Esophagus squamous epithelium (tissue), 5 donors: Measurements from ENCODE around the gene EMC6. TPM values are rescaled to one million over a fixed set of nuclear protein-coding genes. Genes with fewer than 3 reads are reported as not detected.

Experiments
- DNase-seq: peaks from one replicate; lab custom pipeline; 2025; lab: John Stamatoyannopoulos, UW
- H3K27ac ChIP-seq, 4 donors: fragments of 200-600 bp; sonication (generic); one replicate each; pipeline ENCODE4 v1.5.1; 2016 to 2019; ENCODE audit warnings: mild to moderate bottlenecking in 1 of 4
- H3K27me3 ChIP-seq, 4 donors: fragments of 200-600 bp; sonication (generic); 1 replicate in 3 of 4; 2 replicates in 1 of 4; pipeline versions ENCODE4 v1.5.1 to v1.6.0; 2017 to 2021; ENCODE audit warnings: antibody characterized with exemption in 1 of 4
- H3K36me3 ChIP-seq, 3 donors: fragments of 200-600 bp; sonication (generic); one replicate each; pipeline ENCODE4 v1.5.1; 2016 to 2019
- H3K4me1 ChIP-seq, 3 donors: fragments of 200-600 bp; sonication (generic); one replicate each; pipeline ENCODE4 v1.5.1; 2017 to 2019
- H3K4me3 ChIP-seq, 4 donors: fragments of 200-600 bp; sonication (generic); 1 replicate in 3 of 4; 2 replicates in 1 of 4; pipeline ENCODE4 v1.5.1; 2016 to 2019; ENCODE audit warnings: mild to moderate bottlenecking in 2 of 4, moderate library complexity in 1 of 4
- H3K9me3 ChIP-seq, 3 donors: fragments of 200-600 bp; sonication (generic); one replicate each; pipeline ENCODE4 v1.5.1; 2016 to 2019
- POLR2A ChIP-seq, 4 donors: fragments of 450-650 bp; IDR thresholded peaks; one replicate each; pipeline ENCODE4 v1.6.1; 2017; ENCODE audit warnings: antibody characterized with exemption in 4 of 4, mild to moderate bottlenecking in 4 of 4, moderate library complexity in 3 of 4
- WGBS, 2 donors: methylation state at CpG; one replicate each; pipeline ENCODE4 v1.1.5; 2018; 5-methylcytosine and 5-hydroxymethylcytosine counted together
- intact Hi-C: fragments of 100-400 bp; cut with DNase I; formaldehyde crosslinking; loops from one replicate; pipeline ENCODE4 v1.15.0; 2022
- total RNA-seq, 4 donors: library from RNA; depleted of rRNA; stranded (reverse); fragments of >200 nt; gene quantifications; one replicate each; pipeline ENCODE4 v1.1.0, GENCODE V29; 2016
- TF ChIP-seq, protein P1 (sequence below), 6 experiments: fragments of 450-650 bp in 4 of 6; fragments of 200-600 bp in 2 of 6; sonication (generic) in 2 of 6; IDR thresholded peaks; one replicate each; pipeline ENCODE4 v1.5.1; 2016 to 2019; ENCODE audit warnings: antibody characterized with exemption in 6 of 6, mild to moderate bottlenecking in 4 of 6, moderate library complexity in 4 of 6
- donor health status: DM: yes; HTN: yes; CAD: no.

EMC6 gene
- total RNA-seq, 4 donors from 2014 or later: 14.5 to 26.3 (median 19.0) TPM

DNA sequence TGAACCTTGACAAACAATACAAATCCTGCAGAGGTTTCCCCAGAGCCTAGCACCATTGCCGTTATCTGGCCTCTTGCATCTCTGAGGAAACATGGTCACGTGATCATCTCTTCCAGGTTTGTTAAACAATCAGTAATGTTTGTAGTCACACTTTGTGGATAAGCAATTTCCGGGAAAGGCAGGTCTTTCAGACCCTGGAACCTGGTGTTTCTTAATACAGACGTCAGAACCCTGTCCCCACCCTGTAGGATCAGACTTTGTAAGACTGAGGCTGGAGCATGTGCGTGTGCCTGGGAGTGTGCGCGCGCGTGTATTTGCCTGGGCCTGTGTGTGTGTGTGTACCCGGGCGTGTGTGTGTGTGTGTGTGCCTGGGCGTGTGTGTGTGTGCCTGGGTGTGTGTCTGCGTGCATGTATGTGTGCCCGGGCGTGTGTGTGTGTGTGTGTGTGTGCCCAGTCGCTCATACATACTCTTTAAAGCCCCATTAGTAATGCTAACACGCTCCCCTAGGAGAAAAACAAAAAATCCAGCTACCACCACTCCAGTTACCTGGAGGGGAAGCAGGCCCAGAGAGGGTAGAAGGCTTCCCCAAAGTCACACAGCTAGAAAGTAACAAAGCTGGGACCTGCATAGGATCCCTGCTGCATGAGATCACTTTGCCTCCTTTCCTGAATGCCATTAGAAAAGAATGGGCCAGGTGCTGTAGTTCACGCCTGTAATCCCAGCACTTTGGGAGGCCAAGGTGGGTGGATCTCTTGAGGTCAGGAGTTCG, 26.7 kb upstream of the EMC6 start:
- 65 to 87% methylated on average over 10 to 17 of the region's 19 CpGs for WGBS, 2 donors
- DNase-seq: no peak
- H3K4me3 ChIP-seq: no peak overlapping the region
- H3K27ac ChIP-seq: no peak overlapping the region
- H3K36me3 ChIP-seq: peaks cover 0 to 68% (median 0%) of the 10 kb centered on the region in 3 donors
- no peaks in the 10 kb centered on the region for H3K27me3 ChIP-seq
- intact Hi-C loops: no loop called here
- H3K4me1 ChIP-seq: peaks cover 8 to 11% (median 10%) of the 10 kb centered on the region in 3 donors
- TF ChIP-seq POLR2A (IDR thresholded peaks at IDR 0.05): no peak
- TF ChIP-seq, protein P1, sequence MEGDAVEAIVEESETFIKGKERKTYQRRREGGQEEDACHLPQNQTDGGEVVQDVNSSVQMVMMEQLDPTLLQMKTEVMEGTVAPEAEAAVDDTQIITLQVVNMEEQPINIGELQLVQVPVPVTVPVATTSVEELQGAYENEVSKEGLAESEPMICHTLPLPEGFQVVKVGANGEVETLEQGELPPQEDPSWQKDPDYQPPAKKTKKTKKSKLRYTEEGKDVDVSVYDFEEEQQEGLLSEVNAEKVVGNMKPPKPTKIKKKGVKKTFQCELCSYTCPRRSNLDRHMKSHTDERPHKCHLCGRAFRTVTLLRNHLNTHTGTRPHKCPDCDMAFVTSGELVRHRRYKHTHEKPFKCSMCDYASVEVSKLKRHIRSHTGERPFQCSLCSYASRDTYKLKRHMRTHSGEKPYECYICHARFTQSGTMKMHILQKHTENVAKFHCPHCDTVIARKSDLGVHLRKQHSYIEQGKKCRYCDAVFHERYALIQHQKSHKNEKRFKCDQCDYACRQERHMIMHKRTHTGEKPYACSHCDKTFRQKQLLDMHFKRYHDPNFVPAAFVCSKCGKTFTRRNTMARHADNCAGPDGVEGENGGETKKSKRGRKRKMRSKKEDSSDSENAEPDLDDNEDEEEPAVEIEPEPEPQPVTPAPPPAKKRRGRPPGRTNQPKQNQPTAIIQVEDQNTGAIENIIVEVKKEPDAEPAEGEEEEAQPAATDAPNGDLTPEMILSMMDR (IDR thresholded peaks at IDR 0.05): no peak
- no peaks in the 10 kb centered on the region for H3K9me3 ChIP-seq

DNA sequence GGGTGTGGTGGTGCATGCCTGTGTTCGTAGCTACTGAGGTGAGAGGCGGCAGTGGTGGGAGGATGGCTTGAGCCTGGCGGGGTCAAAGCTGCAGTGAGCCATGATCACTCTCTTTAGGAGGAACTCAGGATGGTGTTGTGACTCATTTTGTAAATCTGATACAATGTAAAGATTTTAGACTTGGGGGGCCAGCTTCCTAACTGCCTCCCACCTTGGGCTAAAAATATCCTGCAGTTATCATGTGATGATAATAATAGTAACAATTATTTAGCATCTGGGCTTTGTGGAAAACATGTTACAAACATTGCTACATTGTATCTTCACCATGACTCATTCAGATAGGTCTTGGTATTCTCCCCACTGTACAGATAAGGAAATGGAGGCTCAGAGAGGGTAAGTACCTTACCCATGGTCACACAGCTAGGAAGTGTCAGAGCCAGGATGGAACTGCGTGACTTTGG, 24.7 kb upstream of the EMC6 start:
- Histone ChIP-seq H3K27ac (no peak overlapping the region), H3K4me1 (no peaks in the 10 kb centered on the region)
- intact Hi-C loops: no loop called here

DNA sequence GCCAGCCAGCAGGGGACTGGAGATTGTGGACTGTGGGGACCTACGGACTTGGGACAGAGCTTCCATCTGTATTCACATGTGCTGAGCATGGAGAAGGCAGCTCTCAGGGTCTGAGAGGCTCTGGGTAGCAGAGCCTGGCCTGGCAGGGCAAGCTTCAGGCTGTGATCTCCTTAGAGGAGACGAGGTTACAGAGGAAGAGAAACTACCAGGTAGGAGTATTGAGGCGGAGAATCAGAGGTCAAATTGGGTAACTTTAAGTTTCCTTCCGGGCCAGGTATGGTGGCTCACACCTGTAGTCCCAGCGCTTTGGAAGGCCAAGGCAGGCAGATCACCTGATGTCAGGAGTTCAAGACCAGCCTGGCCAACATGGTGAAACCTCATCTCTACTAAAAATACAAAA, 23.3 kb upstream of the EMC6 start:
- no peak for DNase-seq
- Histone ChIP-seq H3K27me3 (no peaks in the 10 kb centered on the region), H3K4me1 (no peaks in the 10 kb centered on the region), H3K27ac (no peak overlapping the region), H3K9me3 (no peaks in the 10 kb centered on the region), H3K4me3 (no peak overlapping the region), H3K36me3 (peaks cover 0 to 77% (median 0%) of the 10 kb centered on the region in 3 donors)
- 61 to 83% methylated on average over 3 to 5 of the region's 5 CpGs for WGBS, 2 donors
- intact Hi-C loops: no loop called here
- TF ChIP-seq POLR2A (IDR thresholded peaks at IDR 0.05): no peak
- TF ChIP-seq, protein P1 (IDR thresholded peaks at IDR 0.05): no peak

More for the DNA sequence above, 24.7 kb upstream of the EMC6 start:
- no peak overlapping the region for H3K4me3 ChIP-seq
- peaks cover 0 to 78% (median 0%) of the 10 kb centered on the region in 3 donors for H3K36me3 ChIP-seq
- no peak for TF ChIP-seq POLR2A (IDR thresholded peaks at IDR 0.05)
- TF ChIP-seq, protein P1 (IDR thresholded peaks at IDR 0.05): no peak
- no peaks in the 10 kb centered on the region for H3K27me3 ChIP-seq
- H3K9me3 ChIP-seq: no peaks in the 10 kb centered on the region
- 79 to 91% methylated on average over 4 of the region's 4 CpGs for WGBS, 2 donors
- no peak for DNase-seq

DNA sequence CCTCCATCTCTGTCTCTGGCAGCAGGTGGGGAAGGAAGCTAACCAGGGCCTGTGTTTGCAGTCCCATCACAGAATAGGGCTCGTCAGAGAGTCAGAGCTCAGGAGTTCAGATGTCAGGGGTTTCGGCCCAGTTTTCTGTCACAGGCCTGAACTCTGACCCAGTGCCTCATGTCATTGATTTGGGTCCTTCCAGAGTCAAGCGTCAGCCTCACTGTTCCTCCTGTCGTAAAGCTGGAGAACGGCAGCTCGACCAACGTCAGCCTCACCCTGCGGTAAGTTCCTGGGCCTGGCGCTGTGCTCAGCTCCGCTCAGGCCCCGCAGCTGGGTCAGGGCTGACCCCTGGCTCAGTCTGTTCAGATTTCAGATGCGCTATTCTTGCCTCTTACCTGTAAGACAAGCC, 21.4 kb upstream of the EMC6 start:
- Histone ChIP-seq H3K4me3 (no peak overlapping the region), H3K27me3 (no peaks in the 10 kb centered on the region), H3K4me1 (no peaks in the 10 kb centered on the region), H3K9me3 (no peaks in the 10 kb centered on the region), H3K27ac (no peak overlapping the region), H3K36me3 (peaks cover 0 to 65% (median 0%) of the 10 kb centered on the region in 3 donors)
- no peak for DNase-seq
- TF ChIP-seq, protein P1 (IDR thresholded peaks at IDR 0.05): no peak
- 78 to 100% methylated on average over 2 to 8 of the region's 12 CpGs for WGBS, 2 donors
- intact Hi-C loops: no loop called here

DNA sequence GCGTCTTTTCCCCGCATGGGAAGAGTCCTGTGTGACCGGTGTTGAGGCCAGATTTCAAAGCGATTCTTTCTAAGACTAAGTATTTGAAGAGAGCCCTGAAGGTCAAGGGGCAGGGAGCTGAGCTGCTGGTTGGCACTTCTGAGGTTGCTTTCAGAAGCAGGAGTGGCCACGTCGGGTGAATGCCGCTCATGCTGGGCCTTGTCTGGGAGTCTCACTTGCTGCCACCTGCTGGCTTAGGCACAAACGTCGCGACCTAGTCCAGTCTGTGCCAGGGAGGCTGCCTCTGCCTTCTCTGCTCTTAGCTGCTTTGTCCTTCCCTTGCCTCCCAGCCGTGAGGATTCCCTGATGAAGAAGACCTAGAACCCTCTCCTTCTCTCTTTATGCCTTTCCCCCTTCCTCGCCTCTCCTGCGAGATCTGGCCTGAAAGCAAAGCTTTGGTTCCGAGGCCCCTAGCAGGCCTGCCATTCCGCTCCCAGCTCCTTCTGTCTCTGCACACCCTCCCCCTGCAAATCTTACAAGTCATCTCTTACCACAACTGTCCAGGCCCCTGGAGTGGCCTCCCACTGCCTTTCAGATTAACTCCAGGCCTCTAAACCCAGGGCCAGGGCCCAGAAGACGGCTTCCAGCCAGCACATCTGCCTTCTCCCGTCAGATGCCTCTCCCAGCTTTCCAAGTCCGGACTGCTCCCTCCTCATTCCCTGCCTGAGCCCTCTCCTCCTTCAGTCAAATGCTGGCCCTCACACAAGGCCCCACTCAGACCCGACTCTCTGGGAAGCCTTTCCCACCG, 20.6 kb upstream of the EMC6 start:
- DNase-seq: no peak
- 58 to 60% methylated on average over 17 to 20 of the region's 20 CpGs for WGBS, 2 donors
- H3K4me1 ChIP-seq: no peaks in the 10 kb centered on the region
- H3K9me3 ChIP-seq: no peaks in the 10 kb centered on the region
- peaks cover 0 to 58% (median 0%) of the 10 kb centered on the region in 3 donors for H3K36me3 ChIP-seq
- H3K27ac ChIP-seq: no peak overlapping the region
- no peaks in the 10 kb centered on the region for H3K27me3 ChIP-seq
- TF ChIP-seq, protein P1 (IDR thresholded peaks at IDR 0.05): peak in 5 of 6 experiments; percentile 26 to 68 (median 29)
- TF ChIP-seq POLR2A (IDR thresholded peaks at IDR 0.05): no peak
- H3K4me3 ChIP-seq: no peak overlapping the region
- intact Hi-C loops: no loop called here
